ENCODE results near the gene SRP72.
"Not testable (repeated sequence)": the region's sequence is repeated elsewhere in the genome, so short reads cannot be mapped to it uniquely, and the experiment has no call there.

Gene SRP72

GRCh38 chr4:56467284-56468096, at the start of gene SRP72:
TSS of gene SRP72 (plus strand) at chr4:56467617. CDS start at chr4:56467636, 19 bp downstream.
- DNase-seq, result peak; percentile 87

- DNase-seq, result no peak
Observed at GRCh38 chr4:56424176-56424575, 43.2 kb upstream of the SRP72 start.

GRCh38 chr4:56424697-56425514, 42.5 kb upstream of the SRP72 start:
- no peak for DNase-seq

GRCh38 chr4:56425518-56425917, 41.9 kb upstream of the SRP72 start:
- no peak for DNase-seq

GRCh38 chr4:56426273-56426672, 41.1 kb upstream of the SRP72 start:
- no peak for DNase-seq

GRCh38 chr4:56427179-56427578, 40.2 kb upstream of the SRP72 start:
- DNase-seq, result no peak

- DNase-seq, result no peak
Observed at GRCh38 chr4:56430203-56430602, 37.2 kb upstream of the SRP72 start.

- DNase-seq, result no peak
Observed at GRCh38 chr4:56433280-56433679, 34.1 kb upstream of the SRP72 start.

GRCh38 chr4:56434599-56435139, 32.7 kb upstream of the SRP72 start:
- DNase-seq, result no peak

GRCh38 chr4:56435140-56435926, 32.1 kb upstream of the SRP72 start, which contains the start of gene PPAT:
TSS of gene PPAT (minus strand) at chr4:56435615. CDS start at chr4:56435477, 138 bp downstream.
- peak; percentile 97 to 99 for DNase-seq

- DNase-seq, result no peak
Observed at GRCh38 chr4:56438766-56439165, 28.7 kb upstream of the SRP72 start.

GRCh38 chr4:56440983-56441382, 26.4 kb upstream of the SRP72 start:
- no peak for DNase-seq

GRCh38 chr4:56444719-56445118, 22.7 kb upstream of the SRP72 start:
- no peak for DNase-seq

- no peak for DNase-seq
Observed at GRCh38 chr4:56445699-56446098, 21.7 kb upstream of the SRP72 start.

GRCh38 chr4:56448301-56448700, 19.1 kb upstream of the SRP72 start:
- DNase-seq, result no peak

GRCh38 chr4:56449475-56449874, 17.9 kb upstream of the SRP72 start:
- not testable (repeated sequence) for DNase-seq

- no peak for DNase-seq
Observed at GRCh38 chr4:56450342-56450741, 17.1 kb upstream of the SRP72 start.

- no peak for DNase-seq
Observed at GRCh38 chr4:56460085-56460484, 7.3 kb upstream of the SRP72 start.

GRCh38 chr4:56462157-56462556, 5.3 kb upstream of the SRP72 start:
- DNase-seq, result no peak

GRCh38 chr4:56463711-56464110, 3.7 kb upstream of the SRP72 start:
- no peak for DNase-seq

- no peak for DNase-seq
Observed at GRCh38 chr4:56464581-56464980, 2.8 kb upstream of the SRP72 start.

GRCh38 chr4:56465599-56466295, 1.7 kb upstream of the SRP72 start:
- no peak for DNase-seq

All from stimulated activated CD4-positive, alpha-beta T cell treated with anti-CD3 and anti-CD28 coated beads, Interleukin-4, amount 100 ng/mL, for 4 hours (primary cell).